Activated CD4-positive, alpha-beta T cell treated with anti-CD3 and anti-CD28 coated beads for 24 hours (primary cell): ENCODE results near the gene DCTN4.
A peak's percentile ranks its signal among the peaks of the same experiment; 100 is the strongest.
"Not testable (repeated sequence)": the region's sequence is repeated elsewhere in the genome, so short reads cannot be mapped to it uniquely, and the experiment has no call there.

Experiments used
- DNase-seq, 2 donors: peaks; one replicate each; pipeline ENCODE4 v3.0.0-alpha.2; 2020; ENCODE audit warnings: low read depth in 2 of 2

Gene DCTN4

DNA sequence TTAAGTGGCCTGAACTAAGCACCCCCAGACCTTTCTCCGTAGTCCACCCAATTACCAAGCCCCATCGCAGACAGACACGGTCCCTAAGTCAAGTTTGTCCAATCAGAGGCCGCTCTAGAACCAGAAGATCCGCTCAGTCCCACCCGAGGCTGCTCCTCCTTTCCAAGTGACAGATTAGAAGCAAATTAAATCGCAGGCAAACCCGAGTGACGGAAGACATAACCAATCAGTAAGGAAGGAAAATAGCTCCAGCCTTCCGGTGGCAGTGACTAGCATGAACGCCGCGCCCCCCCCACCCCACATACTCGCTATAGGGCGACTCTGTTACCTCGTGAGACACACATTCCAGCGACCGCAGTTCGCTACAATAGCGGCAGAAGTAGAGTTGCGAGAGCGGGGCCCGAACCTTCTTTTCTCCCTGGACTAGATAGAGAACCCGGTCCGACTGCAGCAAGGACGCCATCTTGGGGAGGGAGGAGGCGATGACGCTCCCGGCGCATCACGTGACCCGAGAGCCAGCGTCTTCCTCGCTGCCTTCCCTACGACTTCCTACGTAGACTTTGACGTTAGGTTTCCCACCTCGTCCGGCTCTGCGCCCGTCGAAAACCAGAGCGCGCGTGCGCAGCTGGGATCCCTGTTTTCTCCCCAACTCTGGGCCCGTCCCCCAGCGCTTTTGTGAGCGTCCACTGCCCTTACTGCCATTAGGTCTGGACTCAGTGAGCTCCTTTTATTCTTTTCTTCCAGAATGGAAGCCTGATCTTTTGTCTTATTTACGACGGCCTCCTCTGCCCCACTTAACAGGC lies at the start of gene DCTN4:
Gene DCTN4 (minus strand): TSS at position 487 of the 803 bp plus-strand sequence. CDS start 24 bp downstream, at position 463.
- DNase-seq = peak; percentile 87 to 89

DNA sequence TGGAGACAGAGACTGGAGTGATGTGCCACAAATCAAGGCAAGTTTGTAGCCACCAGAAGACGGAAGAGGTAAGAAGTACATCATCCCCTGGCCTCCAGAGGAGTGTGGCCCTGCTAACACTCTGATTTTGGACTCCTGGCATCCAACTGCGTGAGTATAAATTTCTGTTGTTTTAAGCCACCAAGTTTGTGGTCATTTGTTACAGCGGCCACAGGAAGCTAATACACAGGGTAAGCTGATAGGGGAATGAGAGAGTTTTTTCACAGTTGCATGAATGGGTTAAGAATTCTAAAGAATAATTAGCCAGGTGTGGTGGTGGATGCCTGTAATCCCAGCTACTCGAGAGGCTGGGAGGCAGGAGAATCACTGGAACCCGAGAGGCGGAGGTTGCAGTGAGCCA lies 45.6 kb upstream of the DCTN4 start:
- no peak for DNase-seq

DNA sequence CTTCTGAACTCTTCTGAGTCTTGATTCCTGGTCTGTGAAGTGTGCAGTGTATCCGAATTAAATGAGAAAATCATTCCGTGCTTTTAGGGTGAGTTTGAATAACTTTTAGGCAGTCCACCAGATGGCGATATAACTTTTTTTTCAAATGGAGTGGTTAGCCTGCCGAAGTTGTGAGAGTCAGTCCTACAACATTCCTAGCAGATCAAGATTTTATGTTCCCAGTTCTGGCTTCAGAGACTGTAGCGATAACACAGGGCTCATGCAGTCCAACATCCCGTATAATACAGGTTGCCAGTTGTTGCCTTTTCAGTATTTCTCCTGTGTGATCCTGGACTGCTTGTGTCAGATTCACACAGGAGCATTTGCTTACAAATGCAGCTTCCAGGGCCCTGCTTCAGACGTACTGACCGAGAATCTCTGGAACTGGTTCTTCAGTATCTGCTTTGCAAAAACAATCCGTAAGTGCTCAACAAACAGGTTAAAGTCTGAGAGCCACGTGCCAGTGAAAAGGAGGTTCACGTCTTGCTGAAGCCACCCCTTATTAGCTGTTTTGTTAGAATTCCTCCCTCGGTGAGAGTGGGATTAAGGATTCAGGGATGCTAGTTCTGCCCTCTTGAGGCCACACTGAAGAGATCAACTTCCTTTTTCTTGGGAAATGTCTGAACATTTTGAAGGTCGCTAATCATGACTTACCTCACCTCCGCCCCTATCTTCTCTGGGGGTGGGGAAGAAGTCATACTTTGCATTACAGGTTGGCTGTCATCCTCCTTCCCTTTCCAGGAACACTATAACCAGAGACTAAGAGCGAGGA lies 42.5 kb upstream of the DCTN4 start:
- DNase-seq = no peak

DNA sequence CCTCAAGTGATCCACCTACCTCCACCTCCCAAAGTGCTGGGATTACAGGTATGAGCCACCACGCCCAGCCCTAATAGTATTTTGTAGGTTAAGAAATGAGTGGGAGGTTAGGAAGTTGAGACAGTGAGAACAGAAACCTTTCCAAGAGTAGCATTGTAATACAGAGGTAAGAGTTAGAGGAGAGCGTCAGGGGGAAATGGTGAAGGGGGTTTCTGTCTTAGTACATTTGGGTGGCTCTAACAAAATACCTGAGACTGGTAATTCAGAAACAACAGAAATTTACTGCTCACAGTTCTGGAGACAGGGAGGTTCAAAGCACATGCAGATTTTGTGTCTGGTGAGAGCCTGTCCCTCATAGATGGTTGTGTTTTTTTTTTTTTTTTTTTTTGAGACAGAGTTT lies 38.6 kb upstream of the DCTN4 start:
- DNase-seq = no peak

DNA sequence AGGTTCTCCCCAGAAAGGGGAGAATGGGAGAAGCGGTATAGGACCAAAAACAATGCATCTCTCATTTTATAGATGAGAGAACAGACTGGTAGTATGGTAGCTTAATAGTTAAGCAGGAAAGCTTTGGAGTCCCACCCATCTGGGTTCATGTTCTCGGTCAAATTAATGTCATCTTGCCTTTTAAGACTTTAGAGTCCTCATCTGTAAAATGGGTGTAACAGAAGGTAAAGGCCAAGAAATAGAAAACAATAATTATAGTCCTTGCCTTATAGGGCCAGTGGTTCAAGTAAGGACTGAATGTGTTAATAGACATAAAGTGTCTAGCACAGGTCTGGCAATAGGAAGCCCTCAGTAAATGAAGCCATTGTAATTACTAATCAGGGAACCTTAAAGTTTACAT lies 36.1 kb upstream of the DCTN4 start:
- no peak for DNase-seq

DNA sequence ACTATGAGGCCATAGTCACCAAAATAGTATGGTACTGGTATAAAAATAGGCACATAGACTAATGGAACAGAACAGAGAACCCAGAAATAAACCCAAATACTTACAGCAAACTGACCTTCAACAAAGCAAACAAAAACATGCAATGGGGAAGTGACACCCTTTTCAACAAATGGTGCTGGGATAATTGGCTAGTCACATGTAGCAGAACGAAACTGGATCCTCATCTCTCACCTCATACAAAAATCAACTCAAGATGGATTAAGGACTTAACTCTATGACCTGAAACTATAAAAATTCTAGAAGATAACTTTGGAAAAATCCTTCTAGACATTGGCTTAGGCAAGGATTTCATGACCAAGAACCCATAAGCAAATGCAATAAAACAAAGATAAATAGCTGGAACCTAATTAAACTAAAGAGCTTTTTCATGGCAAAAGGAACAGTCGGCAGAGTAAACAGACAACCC lies 34.6 kb upstream of the DCTN4 start:
- not testable (repeated sequence) for DNase-seq

DNA sequence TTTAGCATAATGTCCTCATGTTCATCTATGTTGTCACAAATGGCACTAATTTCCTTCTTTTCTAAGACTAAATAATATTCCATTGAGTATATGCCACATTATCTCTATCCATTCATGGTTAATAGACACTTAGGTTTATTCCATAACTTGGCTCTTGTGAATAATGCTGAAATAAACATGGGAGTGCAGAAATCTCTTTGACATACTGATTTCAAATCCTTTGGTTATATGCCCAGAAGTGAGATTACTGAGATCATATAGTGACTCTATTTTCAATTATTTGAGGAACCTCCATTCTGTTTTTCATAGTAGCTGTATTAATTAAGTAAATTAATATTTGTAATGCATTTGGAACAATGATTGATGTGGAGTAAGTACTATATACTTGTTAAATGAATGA lies 32.7 kb upstream of the DCTN4 start:
- DNase-seq = no peak

DNA sequence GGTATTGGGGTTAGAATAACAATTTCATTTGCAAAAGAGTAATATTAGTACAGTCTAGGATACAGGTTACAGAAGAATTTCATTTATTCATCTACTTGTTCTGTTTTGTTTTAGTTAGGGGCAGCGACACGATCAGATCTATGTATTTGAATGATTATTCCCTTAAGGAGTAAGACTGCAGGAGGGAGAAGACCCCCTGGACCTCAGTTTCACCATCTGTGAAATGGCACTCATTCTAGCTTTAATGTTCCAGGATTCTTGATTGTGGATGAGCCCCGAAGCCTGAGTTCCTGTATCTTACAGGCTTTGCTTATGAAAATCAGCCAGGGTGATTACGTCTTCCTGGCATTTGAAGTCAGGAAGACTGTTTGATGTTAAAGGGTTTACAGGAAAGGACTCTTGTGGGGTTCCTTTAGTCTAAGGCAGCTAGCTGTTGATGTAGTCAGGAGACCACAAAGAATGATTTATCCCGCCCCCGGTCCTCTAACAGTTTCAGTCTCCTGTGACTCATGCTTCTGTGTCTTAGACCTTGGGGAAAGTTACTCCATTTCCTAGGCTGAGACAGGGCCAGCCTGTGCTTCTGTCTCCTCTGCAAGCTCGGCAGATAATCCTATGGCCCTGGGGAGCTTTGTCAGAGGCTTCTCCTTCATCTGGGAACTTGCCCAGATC lies 31.3 kb upstream of the DCTN4 start:
- peak; percentile 52 to 62 for DNase-seq

DNA sequence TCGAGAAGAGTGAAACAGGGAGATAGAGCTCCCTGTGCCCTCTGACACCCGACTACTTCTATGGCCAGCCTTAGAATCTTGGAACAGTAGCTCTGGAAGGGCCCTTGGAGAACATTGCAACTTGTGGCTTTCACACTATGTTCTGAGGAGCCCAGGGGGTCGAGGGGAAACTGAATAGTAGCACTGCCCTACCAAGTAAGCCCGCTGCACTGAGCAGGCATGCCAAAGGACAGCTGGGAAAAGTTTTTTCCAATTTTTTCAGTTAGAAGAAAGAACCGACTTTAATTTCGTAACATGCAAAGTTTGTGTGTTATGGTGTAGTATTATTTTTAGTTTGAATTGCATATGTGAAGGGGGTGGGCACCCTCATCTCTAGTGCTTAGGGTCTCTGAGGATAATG lies 30.6 kb upstream of the DCTN4 start:
- DNase-seq = no peak

DNA sequence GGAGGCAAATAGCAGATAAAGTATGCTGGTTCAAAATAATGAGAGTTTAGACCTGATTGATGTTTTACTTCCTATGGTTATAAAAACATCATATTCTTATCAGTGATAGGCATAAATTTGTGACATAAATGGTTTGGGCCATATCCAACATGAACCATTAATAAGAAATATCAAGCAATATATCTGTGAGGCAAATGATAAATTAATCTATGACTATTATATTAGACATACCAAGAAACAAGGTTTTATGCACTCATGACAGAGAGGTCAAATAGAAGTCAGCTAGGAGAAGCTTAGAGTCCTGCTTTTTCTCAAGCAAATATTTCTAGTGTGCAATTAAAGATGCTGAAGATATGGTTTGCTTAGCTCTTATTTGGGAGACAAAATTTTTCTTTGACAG lies 30.2 kb upstream of the DCTN4 start:
- no peak for DNase-seq

DNA sequence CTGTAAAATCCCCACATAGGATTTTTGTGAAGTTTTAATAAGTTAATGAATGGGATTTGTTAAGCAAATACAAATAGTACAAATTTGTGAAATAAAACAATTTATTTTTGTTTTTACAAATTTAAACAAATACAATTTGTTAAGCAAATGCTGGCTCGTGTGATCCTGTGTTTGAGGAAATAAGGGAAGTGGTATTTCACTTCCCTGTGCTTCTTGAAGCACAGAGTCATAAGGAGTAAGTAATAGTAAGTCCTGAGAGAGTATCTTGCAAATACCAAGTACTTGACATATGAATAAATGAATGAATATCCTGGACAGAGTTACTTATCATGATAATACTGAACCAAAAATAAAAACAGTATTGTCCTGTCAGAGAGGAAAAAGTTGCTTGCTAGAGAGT lies 28.8 kb upstream of the DCTN4 start:
- DNase-seq = no peak

DNA sequence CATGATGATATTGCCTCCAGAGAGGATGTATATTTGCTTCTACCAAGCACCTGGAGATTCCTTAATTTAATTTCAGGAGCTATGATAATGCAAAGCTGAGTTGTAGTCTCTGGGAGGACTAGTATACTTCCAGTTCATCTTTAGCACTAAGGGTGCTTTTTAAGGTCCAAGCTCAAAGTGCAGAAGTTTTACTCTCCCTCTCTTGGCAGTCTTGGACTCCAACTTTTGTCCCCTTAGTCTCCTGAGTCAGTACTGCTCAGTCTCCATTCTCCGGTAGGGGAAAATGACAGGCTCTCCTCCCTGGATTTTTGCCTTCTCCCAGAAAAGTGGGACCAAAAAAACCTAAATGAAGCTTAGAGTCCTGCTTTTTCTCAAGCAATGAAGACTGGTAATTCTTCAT lies 28.1 kb upstream of the DCTN4 start:
- no peak for DNase-seq

DNA sequence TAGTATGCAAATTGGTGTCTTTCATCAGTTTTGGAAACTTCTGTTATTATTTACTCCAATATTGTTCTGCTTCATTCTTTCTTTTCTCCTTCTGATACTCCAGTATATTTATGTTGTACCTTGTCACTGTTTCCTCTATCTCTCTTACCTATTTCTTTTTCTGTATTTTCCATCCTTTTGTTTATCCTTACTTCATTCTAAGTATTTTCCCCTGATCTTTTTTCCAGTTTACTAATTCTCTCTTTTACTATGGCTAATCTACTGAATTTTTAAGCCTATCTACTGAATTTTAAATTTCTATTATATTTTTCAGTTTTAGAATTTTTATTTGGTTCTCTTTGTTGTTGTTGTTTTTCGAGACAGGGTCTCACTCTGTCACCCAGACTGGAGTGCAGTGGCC lies 27.1 kb upstream of the DCTN4 start:
- DNase-seq = no peak

DNA sequence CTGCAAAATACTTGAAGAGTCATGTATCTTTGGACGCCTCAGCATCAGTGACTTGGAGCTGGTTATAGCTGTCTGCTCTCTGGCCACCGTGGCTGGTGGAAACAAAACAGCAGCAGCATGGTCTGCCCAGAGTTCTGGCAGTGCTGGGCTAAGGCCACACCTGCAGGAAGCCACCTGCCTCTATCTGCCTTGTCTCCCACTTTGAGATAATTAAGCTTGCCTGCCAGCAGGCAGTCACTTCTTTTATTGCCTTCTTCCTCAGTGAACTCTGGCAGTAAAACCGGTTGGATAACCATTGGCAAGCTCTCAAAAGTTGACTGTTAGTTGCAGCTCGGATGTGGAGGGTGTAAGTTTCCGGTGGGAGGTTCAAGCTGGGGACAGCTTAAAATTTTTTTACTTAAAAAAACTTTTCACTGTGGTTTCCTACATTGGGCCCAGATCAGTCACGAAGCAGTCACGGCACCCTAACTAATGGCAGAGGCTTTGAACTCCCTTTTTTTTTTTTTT lies 24.7 kb upstream of the DCTN4 start:
- peak; percentile 26 to 37 for DNase-seq

DNA sequence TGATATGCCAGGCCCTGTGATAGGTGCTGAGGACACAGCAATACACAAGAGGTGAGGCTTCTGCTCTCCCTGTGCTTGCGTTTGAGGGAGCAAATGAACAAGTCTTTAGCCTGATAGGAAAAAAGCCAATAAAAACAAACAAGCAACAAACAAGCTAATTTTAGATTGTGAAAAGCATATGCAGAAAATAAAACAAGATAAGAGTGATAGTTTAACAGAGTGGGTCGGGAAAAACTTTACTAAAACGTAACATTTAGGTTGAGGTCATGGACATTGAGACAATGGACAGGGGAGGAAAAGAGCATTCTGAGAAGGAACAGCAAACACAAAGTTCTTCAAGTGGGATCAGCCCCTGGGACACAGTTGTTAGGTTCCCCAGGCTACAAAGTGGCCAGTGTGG lies 24.0 kb upstream of the DCTN4 start:
- no peak for DNase-seq

DNA sequence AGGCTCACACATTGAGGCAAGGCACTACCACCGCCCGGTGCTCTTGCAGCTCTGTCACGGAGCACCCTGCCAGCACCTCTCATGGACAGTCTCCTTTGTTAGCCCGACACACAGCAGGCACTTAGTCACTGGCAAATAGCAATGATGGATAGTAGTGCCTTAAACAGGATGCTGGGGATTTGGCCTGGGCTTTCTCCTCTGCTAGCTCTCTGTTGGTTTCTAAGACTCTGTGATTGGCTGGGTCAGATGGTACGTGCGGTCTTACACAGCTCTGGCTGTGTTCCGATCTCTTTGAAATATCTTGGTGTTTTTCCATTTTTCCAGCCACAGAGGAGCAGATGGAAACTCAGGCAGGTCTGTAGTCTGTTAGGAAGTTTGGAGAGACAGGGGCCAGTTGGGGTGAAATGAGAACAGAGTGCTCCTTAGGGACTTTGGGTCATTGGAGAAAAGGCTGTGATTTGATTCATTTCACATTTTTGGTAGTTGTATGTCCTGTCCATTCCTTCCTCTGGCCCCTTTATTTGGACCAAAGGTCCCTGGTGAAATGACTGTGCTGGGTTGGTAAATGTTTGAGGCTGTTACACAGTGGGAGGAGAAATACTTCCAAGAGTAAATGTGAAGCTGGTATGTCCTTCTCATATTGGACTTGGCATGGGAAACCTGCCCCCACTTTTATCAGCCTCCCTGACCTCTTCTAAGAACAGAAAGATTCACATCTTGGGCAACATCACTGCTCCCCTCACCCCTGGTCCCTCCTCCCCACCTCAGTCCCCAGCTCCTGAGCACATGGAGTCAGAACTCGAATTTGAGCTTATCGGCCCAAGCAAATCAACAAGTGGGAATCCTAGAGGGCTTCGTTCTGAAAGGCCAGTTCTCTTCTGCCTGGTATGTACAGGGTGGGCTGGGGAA lies 23.1 kb upstream of the DCTN4 start:
- DNase-seq = no peak

DNA sequence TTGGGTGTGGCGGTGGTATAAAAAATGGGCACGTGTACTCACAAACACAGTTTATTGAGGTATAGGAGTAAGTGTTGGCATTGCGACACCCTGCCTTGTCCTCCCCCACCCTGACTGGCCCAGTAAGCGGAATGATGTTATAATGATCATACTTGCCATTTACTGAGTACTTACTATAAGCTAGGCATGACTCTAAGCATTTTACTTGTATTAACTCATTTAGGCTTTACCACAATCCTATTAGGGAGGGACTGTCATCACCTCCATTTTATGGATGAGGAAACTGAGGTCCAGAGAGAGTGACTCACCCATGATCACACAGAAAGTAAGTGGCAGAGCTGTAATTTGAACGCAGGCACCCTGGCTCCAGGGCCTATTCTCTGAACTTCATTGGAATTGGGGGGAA lies 22.0 kb upstream of the DCTN4 start:
- no peak for DNase-seq

DNA sequence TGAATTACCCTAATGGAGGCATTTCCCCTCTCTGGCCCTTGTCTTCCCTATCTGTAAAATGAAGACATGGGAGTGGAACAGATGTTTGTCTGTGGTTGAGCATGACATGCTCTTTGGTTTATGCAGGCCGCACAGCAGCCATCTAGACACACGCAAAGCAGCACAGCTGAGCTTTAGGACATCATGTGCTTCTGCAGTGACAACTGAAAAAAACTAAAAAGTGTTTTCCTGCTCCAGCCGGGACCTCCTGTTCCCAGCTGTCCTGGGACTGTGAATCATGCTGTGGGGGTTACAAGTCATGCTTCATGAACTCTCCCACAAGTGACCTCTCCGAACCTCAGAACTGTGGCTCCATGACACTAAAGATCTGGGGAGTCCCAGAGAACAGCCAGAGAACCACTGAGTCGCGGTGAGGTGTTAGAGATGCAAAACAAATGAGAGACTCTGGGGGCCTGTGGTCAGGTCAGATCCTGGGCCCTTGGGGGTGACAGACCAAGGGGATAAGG lies 21.4 kb upstream of the DCTN4 start:
- no peak for DNase-seq

DNA sequence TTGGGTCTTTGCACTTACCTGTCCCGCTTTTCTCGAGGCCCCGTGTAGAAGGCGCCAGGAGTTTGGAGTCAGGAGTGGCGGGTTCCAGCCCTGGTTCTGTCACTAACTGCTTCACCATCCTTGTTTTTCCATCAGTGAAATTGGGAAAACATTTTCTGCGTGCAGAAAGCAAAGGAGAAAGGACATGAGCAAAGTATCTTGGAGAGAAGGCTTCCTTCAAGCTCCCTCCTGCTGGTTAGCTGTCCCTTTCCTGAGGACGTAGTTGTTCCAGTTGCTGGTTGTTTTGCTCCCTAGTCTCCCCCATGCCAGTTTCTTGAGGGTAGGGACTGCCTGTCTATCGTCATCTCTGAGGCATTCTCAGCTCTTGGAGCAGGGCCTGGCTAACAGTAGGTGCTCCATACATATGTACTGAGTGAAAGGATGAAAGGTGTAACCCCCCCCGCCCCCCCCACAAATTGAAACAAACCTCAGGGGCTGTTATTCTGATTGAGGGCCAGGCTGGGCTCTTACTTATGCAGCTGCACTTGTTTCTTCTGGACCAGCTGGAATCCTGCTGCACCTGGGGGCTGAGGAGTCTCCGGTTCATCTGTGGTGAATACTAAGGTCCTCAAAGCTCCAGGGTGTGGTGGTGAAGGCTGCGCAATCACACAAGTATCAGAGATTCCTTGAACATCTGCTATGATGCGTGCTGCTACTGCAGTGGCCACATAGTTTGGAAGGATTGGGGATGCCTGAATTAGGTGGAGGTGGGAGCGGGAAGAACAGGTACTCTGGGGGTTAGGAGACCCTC lies 20.8 kb upstream of the DCTN4 start:
- DNase-seq = no peak
